GM12874 (cell line): ENCODE measurements around the gene GUSB.

Experiments used
- TF ChIP-seq, protein P1 (sequence below): IDR thresholded peaks from 2 replicates; pipeline ENCODE4 v1.5.1; 2011; ENCODE audit warnings: low read depth, mild to moderate bottlenecking, control low read depth, low read length, moderate library complexity; ENCODE audit not compliant: insufficient read depth

The GUSB gene

DNA sequence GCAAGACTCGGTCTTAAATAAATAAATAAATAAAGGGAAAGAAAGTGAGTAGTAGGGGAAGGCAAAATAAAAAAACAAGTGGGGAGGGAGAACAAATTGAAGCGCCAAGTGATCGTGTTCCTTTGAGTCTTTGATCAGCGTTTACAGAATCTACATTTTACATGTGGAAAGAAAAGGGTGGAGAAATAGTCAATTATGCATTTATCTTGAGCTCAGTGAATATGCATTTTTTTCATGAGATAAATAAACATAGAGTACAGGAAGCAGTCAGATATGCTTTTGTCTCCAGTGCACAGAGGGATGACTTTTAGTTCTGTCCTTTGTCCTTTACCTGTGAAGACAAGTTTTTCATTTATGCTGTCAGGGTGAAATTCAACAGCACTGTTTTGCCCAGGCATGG is 6.1 kb upstream of the GUSB start:
- TF ChIP-seq, protein P1, sequence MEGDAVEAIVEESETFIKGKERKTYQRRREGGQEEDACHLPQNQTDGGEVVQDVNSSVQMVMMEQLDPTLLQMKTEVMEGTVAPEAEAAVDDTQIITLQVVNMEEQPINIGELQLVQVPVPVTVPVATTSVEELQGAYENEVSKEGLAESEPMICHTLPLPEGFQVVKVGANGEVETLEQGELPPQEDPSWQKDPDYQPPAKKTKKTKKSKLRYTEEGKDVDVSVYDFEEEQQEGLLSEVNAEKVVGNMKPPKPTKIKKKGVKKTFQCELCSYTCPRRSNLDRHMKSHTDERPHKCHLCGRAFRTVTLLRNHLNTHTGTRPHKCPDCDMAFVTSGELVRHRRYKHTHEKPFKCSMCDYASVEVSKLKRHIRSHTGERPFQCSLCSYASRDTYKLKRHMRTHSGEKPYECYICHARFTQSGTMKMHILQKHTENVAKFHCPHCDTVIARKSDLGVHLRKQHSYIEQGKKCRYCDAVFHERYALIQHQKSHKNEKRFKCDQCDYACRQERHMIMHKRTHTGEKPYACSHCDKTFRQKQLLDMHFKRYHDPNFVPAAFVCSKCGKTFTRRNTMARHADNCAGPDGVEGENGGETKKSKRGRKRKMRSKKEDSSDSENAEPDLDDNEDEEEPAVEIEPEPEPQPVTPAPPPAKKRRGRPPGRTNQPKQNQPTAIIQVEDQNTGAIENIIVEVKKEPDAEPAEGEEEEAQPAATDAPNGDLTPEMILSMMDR, result no peak

DNA sequence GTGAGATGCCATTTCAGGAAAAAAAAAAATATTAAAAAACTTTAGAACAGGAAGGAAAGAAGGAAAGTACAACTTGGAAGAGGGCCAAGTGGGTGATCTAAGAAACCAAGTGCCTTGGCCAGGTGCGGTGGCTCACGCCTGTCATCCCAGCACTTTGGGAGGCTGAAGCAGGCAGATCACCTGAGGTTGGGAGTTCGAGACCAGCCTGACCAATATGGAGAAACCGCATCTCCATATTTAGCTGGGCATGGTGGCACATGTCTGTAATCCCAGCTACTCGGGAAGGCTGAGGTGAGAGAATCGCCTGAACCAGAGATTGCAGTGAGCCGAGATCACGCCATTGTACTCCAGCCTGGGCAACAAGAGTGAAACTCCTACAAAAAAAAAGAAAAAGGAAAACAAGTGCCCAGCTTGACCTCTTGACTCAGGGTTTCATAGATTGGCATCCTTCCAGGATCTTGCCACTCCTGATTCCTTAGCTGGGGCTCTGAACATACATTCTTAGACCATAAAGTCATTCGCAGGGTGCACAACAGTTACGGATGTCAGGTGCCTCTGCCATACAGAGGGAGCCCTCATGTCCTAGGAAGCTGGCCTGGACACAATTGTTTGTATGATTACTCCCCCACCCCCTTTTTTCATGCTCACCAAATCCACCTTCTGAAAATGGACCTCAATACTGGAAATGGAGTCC is 2.1 kb upstream of the GUSB start:
- TF ChIP-seq, protein P1, result no peak

DNA sequence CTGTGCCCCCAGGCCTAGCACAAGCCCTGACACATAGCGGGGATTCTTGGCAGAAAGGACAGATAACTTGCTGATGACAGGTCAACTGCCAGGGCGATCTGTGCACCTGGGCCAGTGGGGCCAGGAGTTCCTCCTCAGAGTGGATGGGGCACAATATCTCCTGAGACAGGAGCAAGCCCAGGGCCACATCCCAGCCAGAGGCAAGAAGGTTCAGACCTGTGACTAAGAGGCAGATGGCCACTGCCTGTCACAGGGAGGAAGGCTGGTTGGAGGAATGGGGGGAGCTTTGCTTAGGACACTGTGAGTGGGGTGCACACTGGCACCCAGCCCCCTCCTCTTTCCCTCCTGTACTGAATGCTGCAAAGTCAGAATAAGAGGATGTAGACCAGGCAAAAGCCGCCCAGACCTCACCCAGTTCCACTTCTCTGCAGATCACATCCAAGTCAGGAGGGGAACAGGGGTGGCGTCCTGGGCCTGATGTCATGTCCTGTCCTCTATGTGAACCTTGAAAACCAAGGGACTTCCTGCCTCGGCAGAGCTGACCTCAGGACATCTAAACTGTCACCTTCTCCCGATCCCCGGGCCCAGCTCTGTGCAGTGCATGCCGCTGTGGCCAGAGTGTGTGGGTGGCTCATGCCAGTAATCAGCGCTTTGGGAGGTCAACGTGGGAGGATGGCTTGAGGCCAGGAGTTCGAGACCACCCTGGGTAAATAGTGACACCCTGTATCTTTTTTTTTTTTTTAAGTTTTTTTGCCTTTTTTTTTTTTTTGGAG is 1.3 kb downstream of the GUSB start:
- TF ChIP-seq, protein P1, result no peak

DNA sequence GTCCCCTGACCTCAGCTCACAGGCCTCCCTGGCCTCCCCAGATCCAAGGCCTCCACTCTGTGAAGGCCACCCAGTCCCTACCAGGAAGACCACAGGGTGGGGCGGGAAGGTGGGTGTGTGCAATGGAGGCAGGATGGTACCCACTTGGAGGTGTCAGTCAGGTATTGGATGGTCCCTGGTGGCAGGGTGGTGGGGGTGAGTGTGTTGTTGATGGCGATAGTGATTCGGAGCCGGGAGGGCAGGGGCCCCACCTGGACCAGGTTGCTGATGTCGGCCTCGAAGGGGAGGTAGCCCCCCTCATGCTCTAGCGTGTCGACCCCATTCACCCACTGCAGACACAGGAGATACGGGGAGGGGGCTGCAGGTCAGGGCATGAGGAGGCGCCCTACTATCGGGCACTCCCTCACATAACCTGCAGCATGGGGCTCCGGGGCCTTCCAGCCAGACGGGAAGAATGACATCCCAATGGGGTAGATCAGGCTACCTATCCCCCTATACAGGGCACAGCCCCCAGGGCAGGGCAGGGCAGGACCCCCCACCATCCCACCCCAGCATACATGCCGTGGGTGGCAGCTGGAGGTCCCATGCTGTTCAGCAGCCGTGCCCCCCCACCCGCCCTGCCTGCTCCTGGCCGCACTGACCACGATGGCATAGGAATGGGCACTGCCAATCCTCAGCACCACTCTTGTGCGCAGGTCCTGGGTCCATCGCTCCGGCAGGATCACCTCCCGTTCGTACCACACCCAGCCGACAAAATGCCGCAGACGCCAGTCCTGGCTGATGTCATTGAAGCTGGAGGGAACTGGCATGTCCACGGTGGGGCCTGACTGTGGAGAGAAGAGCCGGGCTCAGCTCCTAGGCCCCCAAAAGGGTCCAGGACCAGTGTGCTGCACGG is 2.2 kb downstream of the GUSB start:
- TF ChIP-seq, protein P1, result no peak

DNA sequence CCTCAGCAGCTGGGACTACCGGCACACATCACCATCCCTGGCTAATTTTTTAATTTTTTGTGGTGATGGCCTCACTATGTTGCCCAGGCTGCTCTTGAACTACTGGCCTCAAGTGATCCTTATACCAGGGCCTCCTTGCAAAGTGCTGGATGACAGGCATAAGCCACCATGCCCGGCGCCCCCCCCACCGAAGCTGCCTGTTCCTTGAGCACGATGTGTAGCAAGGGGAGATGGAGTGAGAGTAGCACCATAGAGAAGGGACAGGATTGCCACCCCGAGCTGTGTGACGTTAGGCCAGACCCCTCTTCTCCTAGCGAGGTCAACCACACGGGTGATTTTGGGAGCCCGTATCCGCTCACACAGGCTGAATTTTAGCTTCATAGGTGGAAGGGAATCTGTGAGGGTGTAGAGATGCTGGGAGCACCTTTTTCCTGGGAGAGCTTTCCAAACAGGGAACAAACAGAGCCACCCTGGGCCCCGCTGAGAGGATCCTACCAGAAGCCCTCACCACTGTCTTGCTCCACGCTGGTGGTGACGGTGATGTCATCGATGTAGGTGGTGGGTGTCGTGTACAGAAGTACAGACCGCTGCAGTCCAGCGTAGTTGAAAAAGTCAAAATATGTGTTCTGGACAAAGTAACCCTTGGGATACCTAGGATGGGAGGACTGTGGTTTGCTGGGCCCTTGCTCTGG is 3.0 kb downstream of the GUSB start:
- TF ChIP-seq, protein P1, result no peak

DNA sequence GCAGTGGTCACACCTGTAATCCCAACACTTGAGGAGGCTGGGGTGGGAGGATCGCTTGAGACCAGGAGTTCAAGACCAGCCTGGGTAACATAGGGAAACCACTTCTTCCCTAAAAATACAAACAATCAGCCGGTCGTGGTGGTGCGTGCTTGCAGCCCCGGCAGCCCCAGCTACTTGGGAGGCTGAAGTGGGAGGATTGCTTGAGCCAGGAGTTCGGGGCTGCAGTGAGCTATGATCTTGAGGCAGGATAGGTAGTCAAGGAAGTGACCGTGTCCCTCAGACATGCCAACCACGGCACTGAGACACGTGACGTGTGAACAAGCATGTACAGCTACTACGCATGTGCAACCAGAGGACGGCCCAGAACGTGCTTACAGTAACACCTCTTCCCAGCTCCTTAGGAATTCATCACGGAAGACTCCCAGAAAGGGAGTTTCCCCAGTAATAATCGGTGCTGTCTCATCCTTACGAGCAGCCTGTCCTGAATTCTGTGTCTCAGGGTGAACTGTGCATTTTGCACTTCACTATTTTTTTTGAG is 5.3 kb downstream of the GUSB start:
- TF ChIP-seq, protein P1, result no peak
